HG02623 (cell line): ENCODE results near the gene ZNF618.

Experiments used
- ATAC-seq: cut with Tn5 transposase; IDR thresholded peaks from one replicate; pipeline ENCODE4 v1.9.1; 2021; ENCODE audit warnings: moderate library complexity; ENCODE audit not compliant: unreplicated experiment

Gene ZNF618

GRCh38 chr9:113882181-113882580, 6.1 kb downstream of the ZNF618 start:
- ATAC-seq = no peak

- ATAC-seq = no peak
Observed at GRCh38 chr9:113882636-113883164, 6.6 kb downstream of the ZNF618 start.

DNA sequence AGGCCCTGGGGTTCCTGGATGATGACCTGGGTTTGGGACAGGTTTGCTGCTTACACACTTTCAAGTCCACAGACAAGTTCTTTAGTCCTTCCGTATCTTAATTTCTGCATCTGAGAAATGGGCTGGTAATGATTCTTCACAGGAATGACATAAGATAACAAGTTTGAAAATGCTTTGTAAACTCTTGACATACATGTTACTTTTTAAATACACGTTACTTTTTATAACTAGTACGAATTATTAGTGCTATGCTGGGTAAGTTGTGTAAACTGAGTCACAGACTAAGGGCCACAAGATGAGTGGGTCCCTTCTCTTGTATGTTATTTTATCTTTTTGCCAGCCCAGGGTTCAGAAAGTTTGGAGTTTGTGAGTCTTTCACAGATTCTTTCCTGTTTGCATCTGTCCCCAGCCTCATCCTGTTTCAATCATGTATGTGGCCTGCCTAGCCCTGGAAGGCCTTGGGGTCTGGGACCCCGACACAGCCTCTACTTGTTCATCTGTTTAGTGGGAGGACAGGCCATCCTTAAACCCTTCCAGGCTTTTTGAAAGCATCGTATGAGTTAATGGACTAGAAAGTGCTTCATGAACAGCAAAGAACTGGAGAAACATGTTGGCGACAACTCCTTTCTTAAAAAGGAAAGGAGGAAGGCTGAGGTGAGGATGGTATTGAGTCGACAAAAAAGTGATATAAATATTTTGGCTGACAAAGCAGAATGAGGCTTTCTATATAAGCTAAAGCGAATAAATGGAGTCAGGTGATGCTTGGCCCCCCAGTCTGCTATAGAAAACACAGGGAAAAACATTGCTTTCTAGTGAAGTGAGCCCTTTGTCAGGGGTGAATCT, 9.3 kb downstream of the ZNF618 start:
- ATAC-seq = no peak

DNA sequence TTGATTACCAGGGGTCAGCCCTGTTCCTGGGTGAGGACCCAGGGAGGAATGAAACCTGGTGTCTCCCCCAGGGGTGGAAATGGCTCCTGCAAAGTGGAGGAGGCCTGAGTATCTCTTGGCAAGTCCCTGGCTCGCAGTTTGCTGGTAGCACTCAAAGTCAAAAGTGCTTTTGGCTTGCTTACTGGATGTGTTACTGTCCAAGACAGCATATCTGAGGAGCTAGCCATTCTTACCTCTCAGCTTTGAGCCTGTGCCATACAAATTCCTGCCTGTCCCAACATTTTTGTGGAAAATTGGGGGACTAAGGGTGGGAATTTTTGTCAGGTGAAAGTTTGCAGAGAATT, 9.9 kb downstream of the ZNF618 start:
- no peak for ATAC-seq

DNA sequence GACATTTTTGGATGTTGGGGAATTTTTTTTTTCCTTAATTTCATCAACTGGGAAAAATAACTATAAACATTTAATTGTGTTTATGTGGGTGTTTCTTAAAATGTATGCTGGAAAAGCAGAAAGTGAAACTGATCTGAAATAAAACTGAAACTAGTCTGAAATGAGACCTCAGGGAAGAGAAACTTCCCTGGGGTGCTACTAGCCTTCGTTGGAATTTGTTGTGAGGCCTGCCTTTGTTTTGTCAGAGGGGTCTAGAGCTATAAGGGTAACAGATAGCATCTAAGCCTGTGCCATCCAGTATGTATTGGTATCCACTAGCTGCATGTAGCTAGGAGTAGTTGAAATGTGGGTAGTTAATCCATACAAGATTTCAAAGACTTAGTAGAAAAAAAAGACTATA, 10.4 kb downstream of the ZNF618 start:
- no peak for ATAC-seq

- ATAC-seq = no peak
Observed at GRCh38 chr9:113886933-113887332, 10.8 kb downstream of the ZNF618 start.

DNA sequence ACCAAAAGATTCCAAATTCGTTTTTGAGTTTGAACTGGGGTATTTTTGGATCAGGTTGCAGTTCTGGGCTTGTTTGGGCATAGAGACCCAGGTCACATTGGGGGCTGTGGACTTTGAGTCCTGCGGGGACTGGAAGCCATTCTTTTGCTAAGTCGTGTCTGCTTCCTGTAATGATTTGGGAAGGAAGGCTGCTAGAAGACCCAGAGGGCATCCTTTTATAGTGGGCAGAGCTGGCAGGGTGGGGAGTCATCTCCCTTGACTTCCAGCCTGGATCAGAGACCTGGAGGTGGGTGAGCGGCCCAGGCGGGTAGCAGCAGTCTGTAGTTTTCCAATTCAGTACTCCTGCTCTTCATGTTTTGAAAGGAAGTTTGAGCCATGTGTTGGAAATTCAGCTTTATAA, 11.3 kb downstream of the ZNF618 start:
- ATAC-seq = no peak

GRCh38 chr9:113888336-113888735, 12.2 kb downstream of the ZNF618 start:
- ATAC-seq = no peak

DNA sequence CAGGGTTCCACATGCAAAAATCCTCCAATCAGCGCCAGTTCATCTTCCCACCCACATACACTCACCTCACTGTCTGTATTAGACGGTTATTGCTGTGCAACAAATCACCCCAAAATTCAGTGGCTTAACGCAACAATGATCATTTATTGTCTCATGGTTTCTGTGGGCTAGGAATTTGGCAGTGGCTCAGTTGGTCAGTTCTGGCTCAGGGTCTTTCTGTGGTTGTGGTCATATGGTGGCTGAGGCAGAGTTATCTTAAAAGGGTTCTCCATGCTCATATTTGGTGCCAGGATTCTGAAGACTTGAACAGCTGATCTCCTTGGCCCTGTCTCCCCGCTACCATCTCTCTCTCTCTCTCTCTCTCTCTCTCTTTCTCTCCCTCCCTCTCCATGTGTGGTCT, 12.9 kb downstream of the ZNF618 start:
- no peak for ATAC-seq

GRCh38 chr9:113890704-113891103, 14.6 kb downstream of the ZNF618 start:
- no peak for ATAC-seq

GRCh38 chr9:113892861-113893491, 16.9 kb downstream of the ZNF618 start:
- ATAC-seq = no peak

DNA sequence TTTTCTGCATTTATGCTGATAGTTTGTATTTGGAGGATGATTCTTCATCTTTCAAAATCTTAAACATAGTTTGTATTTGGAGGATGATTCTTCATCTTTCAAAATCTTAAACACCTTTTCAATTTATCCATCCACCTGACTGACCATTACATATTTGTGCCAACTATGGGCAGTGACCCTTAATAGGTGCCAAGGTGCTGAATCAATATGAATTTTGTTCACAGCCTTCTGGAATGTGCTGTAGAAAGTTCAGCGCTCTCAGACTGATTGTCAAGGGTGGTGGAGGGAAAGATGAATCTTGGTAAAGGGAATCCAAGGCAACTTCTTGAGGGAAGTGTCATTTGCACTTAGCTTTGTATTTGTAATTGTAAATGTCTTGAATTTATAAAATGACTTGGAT, 18.1 kb downstream of the ZNF618 start:
- ATAC-seq = no peak

- no peak for ATAC-seq
Observed at GRCh38 chr9:113895526-113895925, 19.4 kb downstream of the ZNF618 start.

DNA sequence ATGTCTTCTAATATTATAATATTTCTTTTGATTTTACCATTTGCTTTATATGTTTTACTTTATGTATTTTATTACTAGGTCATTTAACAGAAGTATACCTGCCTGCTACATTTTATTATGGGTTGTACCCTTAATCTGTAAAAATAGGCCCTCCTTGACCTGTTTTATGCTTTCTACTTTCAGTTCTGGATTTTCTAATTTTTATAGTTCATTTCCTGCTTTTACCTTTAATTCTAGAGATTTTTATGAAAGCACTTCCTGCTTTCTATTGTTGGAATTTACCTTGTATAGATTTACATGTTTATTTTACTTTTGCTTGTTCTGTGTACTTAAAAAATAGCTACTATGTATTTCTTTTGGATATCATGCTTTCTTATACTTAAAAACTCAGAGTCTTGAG, 20.6 kb downstream of the ZNF618 start:
- ATAC-seq = no peak

DNA sequence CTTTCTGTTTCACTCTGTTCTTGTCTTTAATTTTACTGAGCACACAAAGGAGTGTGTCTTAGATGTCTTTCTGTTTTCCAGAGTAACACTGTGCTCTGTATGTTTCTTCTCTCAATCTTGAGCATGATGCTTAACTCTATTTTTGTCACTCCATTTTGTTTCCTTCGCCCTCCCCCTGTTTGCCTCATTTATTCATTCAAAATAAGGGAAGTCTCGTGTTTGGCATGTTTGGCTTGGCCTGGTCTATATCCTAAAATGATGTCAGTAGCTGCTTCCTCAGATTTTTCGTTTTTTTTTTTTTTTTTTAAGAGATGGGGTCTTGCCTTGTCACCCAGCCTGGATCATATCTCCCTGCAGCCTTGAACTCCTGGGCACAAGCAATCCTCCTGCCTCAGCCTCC, 22.0 kb downstream of the ZNF618 start:
- ATAC-seq = no peak

DNA sequence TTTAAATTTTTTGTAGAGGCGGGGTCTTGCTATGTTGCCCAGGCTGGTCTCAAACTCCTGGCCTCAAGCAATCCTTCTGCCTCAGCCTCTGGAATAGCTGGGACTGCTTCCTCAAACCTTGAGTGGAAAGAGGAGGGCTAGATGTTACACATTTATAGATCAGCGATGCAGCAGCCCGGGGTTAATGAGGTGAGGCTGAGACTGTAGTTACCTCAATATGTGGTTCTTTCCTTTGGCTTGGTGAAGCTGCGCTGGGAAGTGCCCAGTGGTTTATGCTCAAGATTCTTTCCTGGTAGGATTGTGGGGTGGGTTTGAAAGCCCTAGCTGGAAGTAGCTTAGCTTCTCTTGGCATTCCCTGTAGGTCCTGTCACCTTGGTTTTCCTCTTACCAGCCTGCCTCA, 22.5 kb downstream of the ZNF618 start:
- no peak for ATAC-seq

DNA sequence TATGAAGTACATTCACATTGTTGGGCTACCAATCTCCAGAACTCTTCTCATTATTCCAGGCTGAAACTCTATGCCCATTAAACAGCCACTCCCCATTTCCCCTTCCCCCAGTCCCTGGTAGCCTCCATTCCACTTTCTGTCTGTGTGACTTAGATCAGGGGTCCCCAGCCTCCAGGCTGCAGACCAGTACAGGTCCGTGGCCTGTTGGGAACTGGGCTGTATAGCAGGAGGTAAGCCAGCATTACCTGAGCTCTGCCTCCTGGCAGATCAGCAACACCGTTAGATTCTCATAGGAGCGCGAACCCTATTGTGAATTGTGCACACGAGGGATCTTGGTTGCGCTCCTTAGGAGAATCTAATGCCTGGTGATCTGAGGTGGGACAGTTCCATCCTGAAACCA, 23.1 kb downstream of the ZNF618 start:
- ATAC-seq = no peak

GRCh38 chr9:113901221-113901688, 25.1 kb downstream of the ZNF618 start:
- no peak for ATAC-seq

- ATAC-seq = no peak
Observed at GRCh38 chr9:113903514-113904077, 27.5 kb downstream of the ZNF618 start.

DNA sequence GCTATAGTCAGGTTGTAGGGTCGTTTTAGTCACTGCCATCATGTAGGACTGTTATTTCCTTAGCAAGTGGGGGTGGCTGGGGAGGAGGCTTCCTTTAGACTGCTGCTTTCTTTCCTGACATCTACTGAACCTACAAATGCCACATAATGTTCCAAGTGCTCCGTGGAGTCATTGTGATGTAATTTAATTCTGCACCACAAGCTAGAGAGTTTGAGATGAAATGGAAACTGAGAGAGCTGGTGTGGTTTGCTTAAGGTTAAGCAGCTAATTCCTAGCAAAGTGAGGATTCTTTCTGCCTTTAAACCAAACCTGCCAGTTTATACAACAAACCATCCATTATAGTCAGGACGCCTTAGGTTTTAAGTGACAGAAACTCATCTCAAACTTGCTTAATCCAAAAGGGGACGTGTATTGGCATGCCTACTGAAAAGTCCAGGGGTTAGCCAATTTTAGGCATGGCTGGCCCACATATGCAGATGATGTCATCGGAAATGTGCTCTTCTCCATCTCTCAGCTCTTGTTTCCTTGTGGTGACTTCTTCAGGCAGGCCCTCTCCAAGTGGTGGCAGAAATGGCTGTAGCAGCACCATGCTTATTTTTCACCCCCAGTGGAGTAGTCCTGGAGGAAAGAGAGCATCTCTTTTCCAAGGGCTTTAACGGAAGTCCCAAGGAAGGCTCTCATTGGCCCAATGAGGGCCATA, 30.5 kb downstream of the ZNF618 start:
- no peak for ATAC-seq

- no peak for ATAC-seq
Observed at GRCh38 chr9:113907282-113907681, 31.2 kb downstream of the ZNF618 start.
